GM04503 (cell line): ENCODE measurements around the gene OPTC.

Experiments used
- DNase-seq: peaks from one replicate; pipeline ENCODE4 v3.0.0-alpha.2; 2012; ENCODE audit warnings: low read depth

OPTC gene

DNA sequence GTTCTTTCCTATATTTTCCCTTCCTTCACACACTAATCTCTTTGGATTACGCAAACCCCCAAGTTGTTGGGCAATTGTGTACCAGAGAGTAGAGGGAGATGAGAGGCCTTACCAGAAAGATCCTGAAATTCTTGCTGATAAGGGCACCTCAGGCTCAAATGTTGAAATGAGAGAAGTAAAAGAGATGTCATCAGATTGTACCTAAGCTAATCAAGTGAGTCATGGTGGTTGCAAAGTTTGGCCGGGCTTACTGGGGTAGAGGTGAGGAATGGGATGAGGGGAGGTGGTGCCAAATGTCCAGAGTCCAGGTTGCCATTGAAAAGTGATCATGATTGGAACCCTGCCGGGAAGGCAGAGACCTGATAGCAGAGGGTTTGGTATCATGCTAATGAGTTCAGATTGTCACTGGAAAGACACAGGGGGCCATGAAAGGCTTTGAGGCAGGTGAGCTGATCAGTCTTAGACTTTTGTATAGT, 43.1 kb downstream of the OPTC start:
- no peak for DNase-seq

- DNase-seq: no peak
Observed at GRCh38 chr1:203537806-203538464, 44.0 kb downstream of the OPTC start.

- no peak for DNase-seq
Observed at GRCh38 chr1:203538726-203539125, 44.8 kb downstream of the OPTC start.

GRCh38 chr1:203539831-203540546, 46.0 kb downstream of the OPTC start:
- no peak for DNase-seq

DNA sequence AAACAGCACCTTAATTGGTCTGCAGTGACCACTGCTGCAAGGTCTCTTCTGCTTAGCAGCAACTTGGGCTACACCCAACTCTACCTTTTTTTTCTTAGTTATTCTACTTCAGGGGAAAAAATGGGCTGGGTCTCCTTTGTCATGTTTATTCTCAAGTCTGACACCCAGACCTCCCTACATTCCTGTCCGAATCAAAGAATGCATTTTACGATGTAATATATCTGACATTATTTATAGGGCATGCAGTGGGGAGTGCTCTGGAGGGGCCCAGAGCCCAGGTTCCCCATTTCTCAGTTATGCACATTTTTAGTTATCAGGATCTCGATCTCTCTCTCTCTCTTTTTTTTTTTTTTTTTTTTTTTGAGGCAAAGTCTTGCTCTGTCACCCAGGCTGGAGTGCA, 50.5 kb downstream of the OPTC start:
- DNase-seq: no peak

DNA sequence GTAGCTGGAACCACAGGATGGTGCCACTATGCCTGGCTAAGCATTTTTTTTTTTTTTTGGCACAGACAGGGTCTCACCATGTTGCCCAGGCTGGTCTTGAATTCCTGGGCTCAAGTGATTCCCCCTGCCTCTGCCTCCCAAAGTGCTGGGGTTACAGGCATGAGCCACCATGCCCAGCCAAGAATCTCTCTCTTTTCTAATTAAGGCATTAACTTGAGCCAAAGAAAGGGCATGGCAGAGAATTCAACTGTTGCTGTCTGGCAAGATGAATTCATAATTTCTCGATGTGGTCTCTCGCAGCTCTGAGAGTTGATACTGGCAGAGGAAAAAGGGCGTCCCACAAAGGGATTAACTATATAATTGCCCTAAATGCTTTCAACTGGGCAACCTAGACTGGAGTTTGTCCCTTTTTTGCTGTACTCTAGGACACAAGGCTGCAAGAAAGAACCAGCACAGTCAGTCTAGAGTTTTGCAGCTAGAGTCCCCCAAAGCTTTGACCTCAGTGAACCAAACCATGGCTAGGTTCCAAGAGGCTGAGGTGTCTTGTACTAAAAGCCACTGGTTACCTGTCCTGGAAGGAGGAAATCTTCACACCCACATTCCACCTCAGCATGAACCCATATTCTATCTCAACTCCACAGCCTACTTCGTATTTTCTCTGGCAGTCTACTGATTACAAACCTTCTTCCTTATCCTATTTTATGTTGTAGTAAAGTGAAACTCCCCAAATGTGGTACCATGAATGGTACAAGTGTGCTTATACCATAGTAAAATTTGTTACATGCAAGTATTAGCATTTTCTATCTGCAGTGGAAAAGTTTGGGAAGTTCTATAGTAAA, 51.2 kb downstream of the OPTC start:
- DNase-seq: no peak

DNA sequence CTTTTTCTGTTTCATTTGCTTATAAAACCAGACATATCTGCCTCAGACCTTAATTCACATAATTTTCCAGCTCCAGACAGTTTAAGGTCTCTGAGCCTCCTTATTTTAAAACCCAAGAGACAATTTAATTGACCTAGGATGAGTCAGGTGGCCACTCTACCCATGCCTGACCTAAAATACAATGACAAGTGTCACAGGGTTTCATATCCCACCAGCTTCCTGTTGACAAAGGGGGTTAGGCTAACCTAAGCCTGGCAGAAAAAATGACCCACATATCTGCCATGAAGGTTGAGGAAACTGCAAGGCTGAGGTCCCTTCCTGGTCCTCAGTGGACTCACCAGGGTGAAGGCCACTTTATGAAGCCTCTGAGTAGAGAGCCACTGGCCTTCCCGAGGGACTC, 52.3 kb downstream of the OPTC start:
- no peak for DNase-seq

- DNase-seq: no peak
Observed at GRCh38 chr1:203547147-203547546, 53.2 kb downstream of the OPTC start.

DNA sequence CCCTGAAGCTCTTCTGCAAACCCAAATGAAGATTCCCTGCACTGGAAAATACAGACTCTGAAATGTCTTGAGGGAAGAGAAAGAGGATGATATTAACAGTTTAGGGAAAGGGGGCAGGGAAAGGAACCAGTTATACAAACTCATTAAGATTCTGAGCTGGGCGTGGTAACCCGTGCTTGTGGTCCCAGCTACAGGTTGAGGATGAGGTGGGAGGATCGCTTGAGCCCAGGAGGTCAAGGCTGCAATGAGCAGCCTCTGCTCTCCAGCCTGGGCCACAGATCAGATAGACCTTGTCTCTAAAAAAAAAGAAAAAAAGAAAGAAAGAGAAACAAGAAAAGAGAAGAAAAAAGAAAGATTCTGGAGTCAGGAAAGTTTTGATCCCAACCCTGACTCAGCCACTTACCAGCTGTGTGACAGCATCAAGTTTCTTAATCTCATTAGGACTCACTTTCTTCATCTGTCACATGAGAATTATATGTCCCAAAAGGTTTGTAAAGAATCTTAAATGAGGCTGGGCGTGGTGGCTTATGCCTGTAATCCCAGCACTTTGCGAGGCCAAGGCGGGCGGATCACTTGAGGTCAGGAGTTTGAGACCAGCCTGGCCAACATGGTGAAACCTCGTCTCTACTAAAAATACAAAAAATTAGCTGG, 53.9 kb downstream of the OPTC start:
- DNase-seq: no peak

DNA sequence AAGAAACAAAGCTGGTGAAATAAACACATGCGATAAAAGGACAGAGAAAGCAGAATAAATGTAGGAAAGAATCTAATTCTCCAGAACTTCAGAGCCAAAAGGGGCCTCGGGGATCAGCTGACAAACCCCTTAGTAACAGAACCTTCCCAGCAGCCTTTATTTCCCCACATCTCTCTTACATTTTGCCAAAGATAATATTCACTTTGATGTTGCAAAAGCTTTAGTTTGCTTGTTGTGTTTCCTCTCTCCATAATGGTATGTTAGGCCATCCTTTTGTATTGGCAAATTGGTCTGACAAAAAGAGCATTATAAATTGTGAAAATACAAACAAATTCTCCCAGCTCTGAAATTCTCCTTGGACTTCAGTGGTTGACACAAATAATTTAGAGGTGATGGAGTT, 54.9 kb downstream of the OPTC start:
- DNase-seq: no peak

GRCh38 chr1:203549309-203549708, 55.4 kb downstream of the OPTC start:
- DNase-seq: no peak

DNA sequence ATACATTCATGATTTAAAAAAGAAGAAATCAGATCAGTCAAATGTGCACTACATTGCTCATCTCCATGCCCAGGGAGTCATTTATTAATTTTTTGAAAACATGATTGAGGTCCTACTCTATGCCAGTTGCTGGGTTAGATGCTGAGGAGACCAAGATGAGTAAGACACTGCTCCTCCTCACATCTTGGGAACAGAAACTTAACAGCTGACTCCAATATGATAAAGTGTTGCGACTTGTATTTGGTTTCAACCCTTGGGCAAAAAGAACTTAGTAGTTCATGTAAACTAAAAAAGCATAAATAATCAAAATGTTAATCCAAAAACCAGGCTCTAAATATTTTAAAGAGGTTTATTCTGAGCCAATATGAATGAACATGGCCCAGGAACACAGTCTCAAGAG, 56.9 kb downstream of the OPTC start:
- no peak for DNase-seq

GRCh38 chr1:203551550-203551949, 57.6 kb downstream of the OPTC start:
- no peak for DNase-seq

GRCh38 chr1:203553496-203553895, 59.5 kb downstream of the OPTC start:
- no peak for DNase-seq

DNA sequence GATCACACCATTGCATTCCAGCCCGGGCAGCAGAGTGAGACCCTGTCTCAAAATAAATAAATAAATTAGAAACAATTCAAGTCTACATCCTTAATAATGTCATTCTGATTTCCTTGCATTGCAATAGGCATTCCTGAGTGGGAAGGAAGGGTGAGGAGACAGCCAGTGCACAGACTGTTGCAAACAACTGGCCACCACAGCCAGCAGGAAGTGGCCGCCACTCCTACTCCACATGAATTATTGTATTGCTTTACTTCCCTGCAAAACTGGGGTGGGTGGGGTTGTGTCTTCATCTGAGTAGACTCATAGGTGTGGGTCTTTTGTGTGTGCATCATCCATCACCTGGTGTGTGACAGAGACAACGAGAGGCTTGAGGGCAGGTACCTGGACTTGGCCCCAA, 60.1 kb downstream of the OPTC start:
- no peak for DNase-seq

DNA sequence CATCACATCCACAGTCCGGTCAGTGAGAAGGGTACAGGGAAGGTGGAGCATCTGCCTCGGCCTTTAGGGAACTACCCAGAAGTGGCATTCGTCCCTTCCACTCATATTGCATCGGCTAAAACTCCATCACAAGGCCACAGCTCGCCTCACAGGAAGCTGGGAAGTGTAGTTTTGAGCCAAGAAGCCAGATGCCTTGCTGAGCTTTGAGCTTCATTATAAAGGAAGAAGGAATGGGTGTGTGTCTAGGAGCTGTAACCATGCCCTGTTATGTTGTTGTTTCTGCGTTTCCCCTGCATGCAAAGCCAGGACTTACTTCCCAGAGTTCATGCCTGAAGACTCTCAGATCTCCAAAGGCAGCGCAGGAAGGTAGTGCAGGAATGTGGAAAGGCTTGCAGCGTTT, 61.1 kb downstream of the OPTC start:
- DNase-seq: no peak

GRCh38 chr1:203555511-203556046, 61.6 kb downstream of the OPTC start:
- DNase-seq: no peak

GRCh38 chr1:203556047-203556851, 62.3 kb downstream of the OPTC start:
- DNase-seq: peak; percentile 94

DNA sequence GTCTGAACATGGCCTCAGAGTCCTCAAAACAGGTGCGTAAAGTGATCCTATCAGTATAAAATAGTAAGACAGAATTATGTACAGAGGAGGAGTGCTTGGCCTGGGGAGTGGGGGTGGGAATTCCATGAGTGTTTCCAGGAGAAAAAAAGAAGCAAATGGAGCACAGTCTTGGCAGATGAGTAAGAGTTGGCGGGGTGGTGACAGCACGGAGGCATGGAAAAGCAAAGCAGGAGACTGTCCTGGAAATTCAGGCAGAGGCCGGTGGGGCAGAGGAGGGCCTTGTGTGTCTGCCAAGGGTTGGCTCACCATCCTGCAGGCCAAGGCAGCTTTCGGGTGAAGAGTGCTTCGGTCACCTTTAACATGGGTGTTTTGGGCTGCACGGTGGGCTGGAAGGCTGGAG, 63.4 kb downstream of the OPTC start:
- peak; percentile 84 for DNase-seq

GRCh38 chr1:203558064-203558760, 64.3 kb downstream of the OPTC start:
- DNase-seq: peak; percentile 100
